BLaER1 (cell line): ENCODE results near the gene OR5AN1.
"Not testable (repeated sequence)": the region's sequence is repeated elsewhere in the genome, so short reads cannot be mapped to it uniquely, and the experiment has no call there.

Source experiments
- H3K27ac ChIP-seq: shearing (Covaris generic); formaldehyde crosslinking; 2 replicates; pipeline ENCODE4 v1.8.1; 2022
- H3K27me3 ChIP-seq: shearing (Covaris generic); formaldehyde crosslinking; 2 replicates; pipeline ENCODE4 v1.8.1; 2022
- H3K36me3 ChIP-seq: shearing (Covaris generic); formaldehyde crosslinking; 2 replicates; pipeline ENCODE4 v1.8.1; 2022
- H3K4me1 ChIP-seq: shearing (Covaris generic); formaldehyde crosslinking; 2 replicates; pipeline ENCODE4 v1.8.1; 2022
- H3K4me2 ChIP-seq: shearing (Covaris generic); formaldehyde crosslinking; 2 replicates; pipeline ENCODE4 v1.8.1; 2022
- H3K4me3 ChIP-seq: shearing (Covaris generic); formaldehyde crosslinking; 2 replicates; pipeline ENCODE4 v1.8.1; 2022
- H3K9ac ChIP-seq: shearing (Covaris generic); formaldehyde crosslinking; 2 replicates; pipeline ENCODE4 v1.8.1; 2022
- H3K9me3 ChIP-seq: shearing (Covaris generic); formaldehyde crosslinking; 2 replicates; pipeline ENCODE4 v1.8.1; 2022
- H4K20me1 ChIP-seq: shearing (Covaris generic); formaldehyde crosslinking; 2 replicates; pipeline ENCODE4 v1.8.1; 2022
- Cebpa-rat ChIP-seq: shearing (Covaris generic); IDR thresholded peaks from 2 replicates; pipeline ENCODE4 v1.8.1; 2022

OR5AN1 gene, protein sequence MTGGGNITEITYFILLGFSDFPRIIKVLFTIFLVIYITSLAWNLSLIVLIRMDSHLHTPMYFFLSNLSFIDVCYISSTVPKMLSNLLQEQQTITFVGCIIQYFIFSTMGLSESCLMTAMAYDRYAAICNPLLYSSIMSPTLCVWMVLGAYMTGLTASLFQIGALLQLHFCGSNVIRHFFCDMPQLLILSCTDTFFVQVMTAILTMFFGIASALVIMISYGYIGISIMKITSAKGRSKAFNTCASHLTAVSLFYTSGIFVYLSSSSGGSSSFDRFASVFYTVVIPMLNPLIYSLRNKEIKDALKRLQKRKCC

GRCh38 chr11:59358595-59358994 lies at the start of gene OR5AN1:
OR5AN1 (plus strand) TSS chr11:59358895; CDS start chr11:59364459, 5,564 bp downstream.
- H3K4me1 ChIP-seq = no peaks in the 10 kb centered on the region
- no peaks in the 10 kb centered on the region for H3K27me3 ChIP-seq
- no peak within 1 kb of the TSS for H3K9ac ChIP-seq
- H3K9me3 ChIP-seq = no peaks in the 10 kb centered on the region
- H4K20me1 ChIP-seq = no peaks in the 10 kb centered on the region
- H3K4me3 ChIP-seq = no peak within 1 kb of the TSS
- H3K4me2 ChIP-seq = no peak within 1 kb of the TSS
- TF ChIP-seq Cebpa-rat = no peak
- no peaks in the 10 kb centered on the region for H3K36me3 ChIP-seq
- no peak within 1 kb of the TSS for H3K27ac ChIP-seq

- no peak for TF ChIP-seq Cebpa-rat
- Histone ChIP-seq H4K20me1 (no peaks in the 10 kb centered on the region), H3K9ac (no peak overlapping the region), H3K4me3 (no peak overlapping the region), H3K9me3 (peaks cover 7% of the 10 kb centered on the region; the same call in 1 of the 2 replicates), H3K4me1 (peaks cover 8% of the 10 kb centered on the region), H3K27me3 (no peaks in the 10 kb centered on the region), H3K4me2 (peak overlapping the region; percentile 35), H3K27ac (no peak overlapping the region), H3K36me3 (no peaks in the 10 kb centered on the region)
These were observed 23.7 kb upstream of the OR5AN1 start for GRCh38 chr11:59335001-59335400.

- H3K4me1 ChIP-seq = peaks cover 8% of the 10 kb centered on the region
- no peak overlapping the region for H3K4me2 ChIP-seq
- H3K9ac ChIP-seq = no peak overlapping the region
- no peaks in the 10 kb centered on the region for H3K27me3 ChIP-seq
- H3K36me3 ChIP-seq = no peaks in the 10 kb centered on the region
- no peak overlapping the region for H3K4me3 ChIP-seq
- peaks cover 16% of the 10 kb centered on the region; the same call in 1 of the 2 replicates for H3K9me3 ChIP-seq
- no peaks in the 10 kb centered on the region for H4K20me1 ChIP-seq
- H3K27ac ChIP-seq = no peak overlapping the region
- no peak for TF ChIP-seq Cebpa-rat
These were observed 22.5 kb upstream of the OR5AN1 start for GRCh38 chr11:59336176-59336575.

DNA sequence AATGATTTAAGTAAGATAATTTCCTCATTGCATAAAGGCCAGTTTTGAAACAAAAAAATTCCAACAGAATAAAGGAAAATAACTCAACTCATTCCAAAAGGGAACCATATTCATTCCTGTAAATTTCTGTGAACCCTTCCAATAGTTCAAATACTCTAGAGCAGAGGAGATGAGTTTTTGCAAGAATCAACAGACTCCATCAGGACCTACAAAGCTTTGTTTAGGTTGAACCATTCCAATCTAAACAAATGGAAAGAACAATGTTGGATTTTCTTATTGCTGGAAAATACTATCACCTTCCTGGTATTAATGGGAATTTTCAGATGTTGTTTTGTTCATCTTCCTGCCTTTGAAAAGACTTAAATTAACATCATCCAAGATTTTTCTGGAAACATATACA lies 21.8 kb upstream of the OR5AN1 start:
- no peak overlapping the region for H3K4me2 ChIP-seq
- no peaks in the 10 kb centered on the region for H4K20me1 ChIP-seq
- H3K4me3 ChIP-seq = no peak overlapping the region
- H3K27me3 ChIP-seq = no peaks in the 10 kb centered on the region
- H3K36me3 ChIP-seq = no peaks in the 10 kb centered on the region
- H3K4me1 ChIP-seq = peaks cover 8% of the 10 kb centered on the region
- H3K9ac ChIP-seq = no peak overlapping the region
- H3K9me3 ChIP-seq = peaks cover 18% of the 10 kb centered on the region; the same call in 1 of the 2 replicates
- no peak for TF ChIP-seq Cebpa-rat
- no peak overlapping the region for H3K27ac ChIP-seq

DNA sequence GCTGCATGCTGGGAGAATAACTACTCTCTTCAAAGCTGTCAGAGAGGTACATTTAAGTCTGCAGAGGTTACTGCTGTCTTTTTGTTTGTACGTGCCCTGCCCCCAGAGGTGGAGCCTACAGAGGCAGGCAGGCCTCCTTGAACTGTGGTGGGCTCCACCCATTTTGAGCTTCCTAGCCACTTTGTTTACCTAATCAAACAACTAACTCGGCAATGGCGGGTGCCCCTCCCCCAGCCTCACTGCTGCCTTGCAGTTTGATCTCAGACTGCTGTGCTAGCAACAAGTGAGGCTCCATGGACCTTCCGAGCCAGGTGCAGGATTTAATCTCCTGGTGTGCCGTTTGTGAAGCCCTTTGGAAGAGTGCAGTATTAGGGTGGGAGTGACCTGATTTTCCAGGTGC lies 9.0 kb upstream of the OR5AN1 start:
- not testable (repeated sequence) for H3K36me3 ChIP-seq, H3K4me3 ChIP-seq, H3K4me2 ChIP-seq, H3K4me1 ChIP-seq, H3K27me3 ChIP-seq, H3K9ac ChIP-seq, H3K27ac ChIP-seq, H4K20me1 ChIP-seq
- peaks cover 19% of the 10 kb centered on the region for H3K9me3 ChIP-seq

- Histone ChIP-seq H3K36me3 (no peaks in the 10 kb centered on the region), H3K27ac (no peak overlapping the region), H3K9me3 (peaks cover 9% of the 10 kb centered on the region), H3K9ac (no peak overlapping the region), H4K20me1 (no peaks in the 10 kb centered on the region), H3K4me3 (no peak overlapping the region), H3K4me1 (no peaks in the 10 kb centered on the region), H3K27me3 (no peaks in the 10 kb centered on the region), H3K4me2 (no peak overlapping the region)
- no peak for TF ChIP-seq Cebpa-rat
These were observed 3.5 kb upstream of the OR5AN1 start for GRCh38 chr11:59355226-59355625.

GRCh38 chr11:59356561-59356960 lies 2.1 kb upstream of the OR5AN1 start:
- Histone ChIP-seq H4K20me1 (no peaks in the 10 kb centered on the region), H3K9ac (no peak overlapping the region), H3K9me3 (no peaks in the 10 kb centered on the region), H3K4me2 (no peak overlapping the region), H3K36me3 (no peaks in the 10 kb centered on the region), H3K4me1 (no peaks in the 10 kb centered on the region), H3K27ac (no peak overlapping the region), H3K27me3 (no peaks in the 10 kb centered on the region), H3K4me3 (no peak overlapping the region)
- TF ChIP-seq Cebpa-rat = no peak

GRCh38 chr11:59358020-59358419 lies 675 bp upstream of the OR5AN1 start:
- H3K4me2 ChIP-seq = no peak overlapping the region
- no peak overlapping the region for H3K27ac ChIP-seq
- H3K4me3 ChIP-seq = no peak overlapping the region
- no peaks in the 10 kb centered on the region for H3K4me1 ChIP-seq
- H3K9ac ChIP-seq = no peak overlapping the region
- no peaks in the 10 kb centered on the region for H3K36me3 ChIP-seq
- H3K9me3 ChIP-seq = no peaks in the 10 kb centered on the region
- H3K27me3 ChIP-seq = no peaks in the 10 kb centered on the region
- no peak for TF ChIP-seq Cebpa-rat
- no peaks in the 10 kb centered on the region for H4K20me1 ChIP-seq

- Histone ChIP-seq H3K9ac (no peak overlapping the region), H3K36me3 (no peaks in the 10 kb centered on the region), H3K4me1 (peaks cover 21% of the 10 kb centered on the region), H3K4me2 (no peak overlapping the region), H4K20me1 (no peaks in the 10 kb centered on the region), H3K27me3 (no peaks in the 10 kb centered on the region), H3K27ac (no peak overlapping the region), H3K9me3 (peaks cover 7% of the 10 kb centered on the region; the same call in 1 of the 2 replicates), H3K4me3 (no peak overlapping the region)
- no peak for TF ChIP-seq Cebpa-rat
These were observed 6.7 kb downstream of the OR5AN1 start for GRCh38 chr11:59365232-59366018.

DNA sequence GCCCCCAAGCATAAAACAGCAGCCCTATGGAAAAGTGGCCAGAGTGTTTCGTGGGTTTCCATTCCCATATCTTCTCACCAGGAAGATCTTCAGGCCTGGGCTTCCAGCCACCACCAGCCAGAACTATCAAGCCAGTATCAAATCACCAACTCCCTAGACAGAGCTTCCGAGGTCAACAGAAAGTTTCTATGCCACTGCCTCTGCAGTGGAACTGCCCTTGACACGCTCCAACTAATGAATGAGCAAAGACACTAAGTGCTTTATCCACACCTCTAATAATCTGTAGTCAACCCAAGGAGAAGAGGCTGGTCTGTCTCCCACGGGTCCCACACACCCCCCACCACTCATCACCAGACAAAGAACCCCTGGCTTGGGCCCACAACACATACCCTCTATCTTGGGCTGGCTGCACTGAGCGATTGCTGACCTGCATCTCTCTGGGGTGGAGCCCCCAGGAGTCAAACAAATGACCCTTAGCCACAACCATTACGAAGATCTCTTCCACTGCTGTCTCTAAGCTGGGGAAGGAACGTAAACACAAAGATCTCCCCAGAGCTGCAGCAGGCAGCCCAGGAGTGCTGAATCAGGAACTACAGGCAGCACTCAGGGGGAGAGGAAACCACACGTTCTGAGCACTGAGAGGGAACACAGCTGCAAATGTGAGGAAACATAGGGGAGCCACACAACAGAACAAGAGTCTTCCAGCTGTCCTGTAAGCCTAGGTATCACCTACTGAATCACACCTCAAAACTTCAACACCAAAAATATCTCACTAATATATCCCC lies 9.7 kb downstream of the OR5AN1 start:
- Histone ChIP-seq H3K36me3 (no peaks in the 10 kb centered on the region), H3K4me3 (peak overlapping the region; percentile 41), H3K27ac (peak overlapping the region; percentile 81), H3K9me3 (peaks cover 27% of the 10 kb centered on the region), H3K9ac (peak overlapping the region; percentile 57), H3K4me2 (peak overlapping the region; percentile 83), H4K20me1 (no peaks in the 10 kb centered on the region), H3K27me3 (no peaks in the 10 kb centered on the region), H3K4me1 (peaks cover 21% of the 10 kb centered on the region)
- TF ChIP-seq Cebpa-rat = no peak

DNA sequence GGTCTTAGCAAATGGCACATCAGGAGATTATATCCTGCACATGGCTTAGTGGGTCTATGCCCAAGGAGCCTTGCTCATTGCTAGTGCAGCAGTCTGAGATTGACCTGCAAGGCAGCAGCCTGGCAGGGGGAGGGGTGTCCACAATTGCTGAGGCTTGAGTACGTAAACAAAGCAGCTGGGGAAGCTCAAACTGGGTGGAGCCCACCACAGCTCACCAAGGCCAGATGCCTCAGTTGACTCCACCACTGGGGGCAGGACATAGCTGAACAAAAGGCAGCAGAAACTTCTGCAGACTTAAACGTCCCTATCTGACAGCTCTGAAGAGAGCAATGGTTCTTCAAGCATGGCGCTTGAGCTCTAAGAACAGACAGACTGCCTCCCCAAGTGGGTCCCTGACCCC lies 13.6 kb downstream of the OR5AN1 start:
- H3K4me2 ChIP-seq, H3K27ac ChIP-seq, H3K4me3 ChIP-seq, H4K20me1 ChIP-seq, H3K36me3 ChIP-seq, H3K27me3 ChIP-seq, H3K9ac ChIP-seq: not testable (repeated sequence)
- Histone ChIP-seq H3K9me3 (peaks cover 27% of the 10 kb centered on the region), H3K4me1 (peaks cover 21% of the 10 kb centered on the region)
